Vagina (tissue), 2 donors: Measurements from ENCODE around the gene LIMK1. TPM values are rescaled to one million over a fixed set of nuclear protein-coding genes. Genes with fewer than 3 reads are reported as not detected.

Experiments
- DNase-seq, 2 donors: peaks; one replicate each; pipeline ENCODE4 v3.0.0-alpha.2; 2017; ENCODE audit errors: extremely low spot score in 2 of 2
- H3K27ac ChIP-seq: fragments of 200-600 bp; sonication (generic); one replicate; pipeline ENCODE4 v1.5.1; 2019
- H3K27me3 ChIP-seq: fragments of 200-600 bp; sonication (generic); one replicate; pipeline ENCODE4 v1.5.1; 2019
- H3K36me3 ChIP-seq, 2 donors: fragments of 200-600 bp; sonication (generic); one replicate each; pipeline ENCODE4 v1.5.1; 2017 to 2019
- H3K4me1 ChIP-seq: fragments of 200-600 bp; sonication (generic); one replicate; pipeline ENCODE4 v1.5.1; 2019
- H3K4me3 ChIP-seq, 2 donors: fragments of 200-600 bp; sonication (generic); 1 replicate in 1 of 2; 2 replicates in 1 of 2; pipeline ENCODE4 v1.5.1; 2016 to 2019
- H3K9me3 ChIP-seq: fragments of 200-600 bp; sonication (generic); one replicate; pipeline ENCODE4 v1.5.1; 2019
- CTCF ChIP-seq, 3 experiments: fragments of 450-650 bp in 2 of 3; fragments of 200-600 bp in 1 of 3; sonication (generic) in 1 of 3; IDR thresholded peaks; one replicate each; pipeline ENCODE4 v1.5.1; 2017 to 2019; ENCODE audit warnings: antibody characterized with exemption in 3 of 3, mild to moderate bottlenecking in 2 of 3, moderate library complexity in 2 of 3
- POLR2A ChIP-seq, 2 donors: fragments of 450-650 bp; IDR thresholded peaks; one replicate each; pipeline ENCODE4 v1.6.1; 2017; ENCODE audit warnings: antibody characterized with exemption in 2 of 2, mild to moderate bottlenecking in 2 of 2, moderate library complexity in 2 of 2
- POLR2AphosphoS5 ChIP-seq, 2 donors: sonication (generic); formaldehyde crosslinking; IDR thresholded peaks; one replicate each; pipeline ENCODE4 v1.9.0; 2017; ENCODE audit warnings: antibody characterized with exemption in 2 of 2, mild to moderate bottlenecking in 2 of 2, low read depth in 1 of 2; ENCODE audit not compliant: insufficient read depth in 1 of 2
- intact Hi-C: fragments of 100-400 bp; cut with DNase I; formaldehyde crosslinking; loops from one replicate; pipeline ENCODE4 v1.15.1; 2023
- total RNA-seq: library from RNA; depleted of rRNA; stranded (reverse); fragments of >200 nt; gene quantifications from one replicate; pipeline ENCODE4 v1.2.3, GENCODE V29; 2016

Gene LIMK1
- total RNA-seq, 1 donor from 2014 or later: 28.2 TPM

- no peak for TF ChIP-seq CTCF (IDR thresholded peaks at IDR 0.05)
- TF ChIP-seq POLR2A (IDR thresholded peaks at IDR 0.05): no peak
- no peak for TF ChIP-seq POLR2AphosphoS5 (IDR thresholded peaks at IDR 0.05; ENCODE audit: insufficient read depth in 1 of 2, low read depth in 1 of 2)
- Histone ChIP-seq H3K9me3 (no peaks in the 10 kb centered on the region), H3K36me3 (no peaks in the 10 kb centered on the region), H3K27ac (peak overlapping the region; percentile 88), H3K4me1 (peaks cover 53% of the 10 kb centered on the region), H3K27me3 (no peaks in the 10 kb centered on the region), H3K4me3 (peak overlapping the region; percentile 40 to 45)
- no peak for DNase-seq
- intact Hi-C loops: loop anchor here (2.0 kb wide), 1 partner anchor 27 kb away; no protein-coding TSS in a partner anchor
These were observed 10.1 kb downstream of the LIMK1 start for GRCh38 chr7:74093671-74094223.

GRCh38 chr7:74094224-74095101 lies 10.9 kb downstream of the LIMK1 start:
- intact Hi-C loops: loop anchor here (2.0 kb wide), 1 partner anchor 26 kb away; no protein-coding TSS in a partner anchor
- no peak for DNase-seq
- no peaks in the 10 kb centered on the region for H3K27me3 ChIP-seq
- H3K27ac ChIP-seq: peak overlapping the region; percentile 88
- no peaks in the 10 kb centered on the region for H3K36me3 ChIP-seq
- peaks cover 59% of the 10 kb centered on the region for H3K4me1 ChIP-seq
- TF ChIP-seq CTCF (IDR thresholded peaks at IDR 0.05): no peak
- peak in 1 of 2 donors; percentile 69 for TF ChIP-seq POLR2AphosphoS5 (IDR thresholded peaks at IDR 0.05; ENCODE audit: insufficient read depth in 1 of 2, low read depth in 1 of 2)
- TF ChIP-seq POLR2A (IDR thresholded peaks at IDR 0.05): peak in 1 of 2 donors; percentile 21
- no peaks in the 10 kb centered on the region for H3K9me3 ChIP-seq
- peak overlapping the region; percentile 40 to 45 for H3K4me3 ChIP-seq

GRCh38 chr7:74095135-74095534 lies 11.5 kb downstream of the LIMK1 start:
- no peak for DNase-seq
- peak overlapping the region; percentile 88 for H3K27ac ChIP-seq
- no peaks in the 10 kb centered on the region for H3K36me3 ChIP-seq
- no peak for TF ChIP-seq POLR2AphosphoS5 (IDR thresholded peaks at IDR 0.05; ENCODE audit: insufficient read depth in 1 of 2, low read depth in 1 of 2)
- TF ChIP-seq CTCF (IDR thresholded peaks at IDR 0.05): no peak
- TF ChIP-seq POLR2A (IDR thresholded peaks at IDR 0.05): no peak
- peak overlapping the region in 1 of 2 donors; percentile 45 for H3K4me3 ChIP-seq
- H3K4me1 ChIP-seq: peaks cover 59% of the 10 kb centered on the region
- H3K27me3 ChIP-seq: no peaks in the 10 kb centered on the region
- intact Hi-C loops: loop anchor here (2.0 kb wide), 1 partner anchor 26 kb away; no protein-coding TSS in a partner anchor
- no peaks in the 10 kb centered on the region for H3K9me3 ChIP-seq

- H3K27me3 ChIP-seq: no peaks in the 10 kb centered on the region
- no peaks in the 10 kb centered on the region for H3K9me3 ChIP-seq
- TF ChIP-seq CTCF (IDR thresholded peaks at IDR 0.05): no peak
- peak; percentile 69 to 71 for TF ChIP-seq POLR2AphosphoS5 (IDR thresholded peaks at IDR 0.05; ENCODE audit: insufficient read depth in 1 of 2, low read depth in 1 of 2)
- TF ChIP-seq POLR2A (IDR thresholded peaks at IDR 0.05): peak in 1 of 2 donors; percentile 25
- no peak for DNase-seq
- no peak overlapping the region for H3K4me3 ChIP-seq
- H3K36me3 ChIP-seq: no peaks in the 10 kb centered on the region
- peaks cover 49% of the 10 kb centered on the region for H3K4me1 ChIP-seq
- intact Hi-C loops: no loop called here
- H3K27ac ChIP-seq: peak overlapping the region; percentile 88
These were observed 14.5 kb downstream of the LIMK1 start for GRCh38 chr7:74097937-74098614.
